IMR-90 (cell line): ENCODE results near the gene NAALAD2. TPM values are rescaled to one million over a fixed set of nuclear protein-coding genes. Genes with fewer than 3 reads are reported as not detected.
"Not testable (repeated sequence)": the region's sequence is repeated elsewhere in the genome, so short reads cannot be mapped to it uniquely, and the experiment has no call there.

Experiments
- ATAC-seq: fragments of 200-7000 bp; cut with Tn5 transposase; 2 replicates; pipeline ENCODE4 v1.9.1; 2020; ENCODE audit warnings: low read depth, mild to moderate bottlenecking, moderate library complexity
- BruUV-seq: library from RNA; stranded (reverse); fragments of 400-500 nt; replicated peaks from 2 replicates; lab custom pipeline; 2021; lab: Mats Ljungman, UMichigan
- CTCF ChIA-PET: fragments of 300-600 bp; formaldehyde crosslinking; extraction: SDS; loops from one replicate; lab custom pipeline; 2021; ENCODE audit warnings: antibody characterized with exemption; lab: Yijun Ruan, JAX
- POLR2A ChIA-PET: fragments of 300-600 bp; sonication (Branson Sonifier 250); formaldehyde crosslinking; loops from one replicate; lab custom pipeline; 2022; ENCODE audit warnings: antibody characterized with exemption; ENCODE audit not compliant: unreplicated experiment; lab: Charles Lee
- DNase-seq: peaks from one replicate; pipeline ENCODE4 v3.0.0; 2013
- H2AFZ ChIP-seq: replicated peaks from 2 replicates; pipeline ENCODE3; 2013; ENCODE audit warnings: low read length, mild to moderate bottlenecking; ENCODE audit not compliant: poor library complexity
- H2AK5ac ChIP-seq: 2 replicates; pipeline ENCODE4 v1.6.1; 2013; ENCODE audit warnings: low read depth, low read length, inconsistent platforms
- H2AK9ac ChIP-seq: replicated peaks from 2 replicates; pipeline ENCODE3; 2013; ENCODE audit warnings: mild to moderate bottlenecking, low read depth, low read length, moderate library complexity; ENCODE audit not compliant: poor library complexity
- H2BK120ac ChIP-seq: 2 replicates; pipeline ENCODE4 v1.6.1; 2013; ENCODE audit warnings: low read depth, low read length, inconsistent platforms
- H2BK15ac ChIP-seq: 3 replicates; pipeline ENCODE4 v1.6.1; 2013; ENCODE audit warnings: low read depth, low read length, inconsistent platforms
- H2BK20ac ChIP-seq: 2 replicates; pipeline ENCODE4 v1.6.1; 2013; ENCODE audit warnings: low read depth, mild to moderate bottlenecking, inconsistent platforms, low read length, moderate library complexity
- H2BK5ac ChIP-seq: 2 replicates; pipeline ENCODE4 v1.6.1; 2013; ENCODE audit warnings: mild to moderate bottlenecking, low read depth, low read length, inconsistent platforms; ENCODE audit not compliant: poor library complexity, severe bottlenecking
- H3K14ac ChIP-seq: replicated peaks from 2 replicates; pipeline ENCODE4 v1.6.1; 2013; ENCODE audit warnings: low read depth, low read length, inconsistent platforms
- H3K18ac ChIP-seq: 2 replicates; pipeline ENCODE4 v1.6.1; 2013; ENCODE audit warnings: low read depth, low read length, control low read depth
- H3K23ac ChIP-seq: 2 replicates; pipeline ENCODE4 v1.6.1; 2013; ENCODE audit warnings: low read depth, low read length, inconsistent platforms
- H3K27ac ChIP-seq: 2 replicates; pipeline ENCODE4 v1.5.1; 2013; ENCODE audit warnings: mild to moderate bottlenecking, control low read depth, low read length; ENCODE audit not compliant: insufficient read depth
- H3K27me3 ChIP-seq: 2 replicates; pipeline ENCODE4 v1.6.1; 2013; ENCODE audit warnings: low read length; ENCODE audit not compliant: control insufficient read depth, insufficient read depth
- H3K36me3 ChIP-seq: 2 replicates; pipeline ENCODE4 v1.6.1; 2013; ENCODE audit warnings: low read length, mixed read lengths; ENCODE audit not compliant: control insufficient read depth, insufficient read depth
- H3K4ac ChIP-seq: 2 replicates; pipeline ENCODE4 v1.6.1; 2013; ENCODE audit warnings: low read depth, low read length, inconsistent platforms
- H3K4me1 ChIP-seq: 2 replicates; pipeline ENCODE4 v1.6.1; 2013; ENCODE audit warnings: low read length, mixed read lengths; ENCODE audit not compliant: control insufficient read depth, insufficient read depth
- H3K4me2 ChIP-seq: 2 replicates; pipeline ENCODE4 v1.6.1; 2013; ENCODE audit warnings: low read depth, mild to moderate bottlenecking, control low read depth, low read length, moderate library complexity
- H3K4me3 ChIP-seq: 2 replicates; pipeline ENCODE4 v1.5.1; 2013; ENCODE audit warnings: low read depth, mild to moderate bottlenecking, control low read depth, low read length, moderate library complexity; ENCODE audit not compliant: insufficient read depth
- H3K56ac ChIP-seq: 2 replicates; pipeline ENCODE4 v1.6.1; 2013; ENCODE audit warnings: low read length, inconsistent platforms; ENCODE audit not compliant: insufficient read depth; ENCODE audit errors: extremely low read depth
- H3K79me1 ChIP-seq, 2 experiments: 2 replicates each; pipeline ENCODE4 v1.6.1; 2013; ENCODE audit warnings: low read length in 2 of 2, inconsistent platforms in 1 of 2, low read depth in 1 of 2
- H3K9ac ChIP-seq: 2 replicates; pipeline ENCODE4 v1.6.1; 2013; ENCODE audit warnings: low read depth, low read length, control low read depth
- H3K9me1 ChIP-seq: 2 replicates; pipeline ENCODE4 v1.6.1; 2013; ENCODE audit warnings: low read length, inconsistent platforms; ENCODE audit not compliant: insufficient read depth
- H3K9me3 ChIP-seq: 2 replicates; pipeline ENCODE4 v1.6.1; 2013; ENCODE audit warnings: low read length; ENCODE audit not compliant: control insufficient read depth, insufficient read depth
- H4K20me1 ChIP-seq: 2 replicates; pipeline ENCODE4 v1.6.1; 2013; ENCODE audit warnings: low read length, inconsistent platforms; ENCODE audit not compliant: insufficient read depth
- H4K5ac ChIP-seq: 2 replicates; pipeline ENCODE4 v1.6.1; 2013; ENCODE audit warnings: mild to moderate bottlenecking, low read depth, low read length, control low read depth
- H4K8ac ChIP-seq, 2 experiments: 2 replicates each; pipeline ENCODE4 v1.6.1; 2013; ENCODE audit warnings: low read depth in 2 of 2, low read length in 2 of 2, control low read depth in 1 of 2, inconsistent platforms in 1 of 2
- H4K91ac ChIP-seq: 2 replicates; pipeline ENCODE4 v1.6.1; 2013; ENCODE audit warnings: low read depth, low read length, inconsistent platforms; ENCODE audit not compliant: insufficient read depth
- WGBS, 2 experiments: methylation state at CpG; one replicate each; pipeline versions ENCODE4 v1.1.5 to v1.1.7; 2013; ENCODE audit warnings: missing lambda C conversion rate in 2 of 2; ENCODE audit not compliant: insufficient read length in 1 of 2; ENCODE audit errors: extremely low coverage in 2 of 2; 5-methylcytosine and 5-hydroxymethylcytosine counted together
- dilution Hi-C: fragments of 300-500 bp; cut with HindIII; formaldehyde crosslinking; loops from one replicate; pipeline ENCODE4 v1.14.3; 2018; ENCODE audit warnings: low sequenced_read_pairs; ENCODE audit not compliant: unreplicated experiment
- in situ Hi-C: fragments of 300-500 bp; cut with MboI; formaldehyde crosslinking; loops from 3 replicates; pipeline ENCODE4 v1.14.3; 2019; ENCODE audit warnings: low sequenced_read_pairs, inconsistent platforms, mixed read lengths
- intact Hi-C: fragments of 100-400 bp; cut with micrococcal nuclease; formaldehyde crosslinking; loops from 2 replicates; pipeline ENCODE4 v1.10.0; 2022
- polyA plus RNA-seq, 3 experiments: library from polyadenylated mRNA; depleted of rRNA; stranded (reverse); fragments of >200 nt; gene quantifications; 2 replicates each; pipeline ENCODE4 v1.2.3, GENCODE V29; 2012; ENCODE audit warnings: low replicate concordance in 1 of 3
- total RNA-seq: library from RNA; depleted of rRNA; stranded (reverse); fragments of >200 nt; gene quantifications from 2 replicates; pipeline ENCODE4 v1.2.3, GENCODE V29; 2012

NAALAD2 gene
- total and polyA plus RNA-seq, 2 of the 4 experiments (the other 2 are of a cell fraction): under 0.01 to 0.09 TPM

DNA sequence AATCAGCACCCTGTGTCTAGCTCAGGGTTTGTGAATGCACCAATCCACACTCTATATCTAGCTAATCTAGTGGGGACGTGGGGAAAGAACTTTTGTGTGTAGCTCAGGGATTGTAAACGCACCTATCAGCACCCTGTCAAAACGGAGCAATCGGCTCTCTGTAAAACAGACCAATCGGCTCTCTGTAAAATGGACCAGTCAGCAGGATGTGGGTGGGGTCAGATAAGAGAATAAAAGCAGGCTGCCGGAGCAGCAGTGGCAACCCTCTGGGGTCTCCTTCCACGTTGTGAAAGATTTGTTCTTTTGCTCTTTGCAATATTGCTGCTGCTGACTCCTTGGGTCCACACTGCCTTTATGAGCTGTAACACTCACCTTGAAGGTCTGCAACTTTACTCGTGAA, 33.2 kb downstream of the NAALAD2 start:
- H2AFZ ChIP-seq, H3K9me3 ChIP-seq, CTCF ChIA-PET, H3K56ac ChIP-seq, H3K36me3 ChIP-seq, H3K27me3 ChIP-seq, DNase-seq, H2AK9ac ChIP-seq, H3K9me1 ChIP-seq, H3K4me1 ChIP-seq, H3K79me1 ChIP-seq, H2AK5ac ChIP-seq, H4K5ac ChIP-seq, H3K4me2 ChIP-seq, intact Hi-C loops, H2BK5ac ChIP-seq, POLR2A ChIA-PET, H4K8ac ChIP-seq, H2BK15ac ChIP-seq, H4K20me1 ChIP-seq, H3K18ac ChIP-seq, H2BK20ac ChIP-seq, H3K23ac ChIP-seq, H3K14ac ChIP-seq, dilution Hi-C loops, H3K27ac ChIP-seq, H2BK120ac ChIP-seq, in situ Hi-C loops, H3K4me3 ChIP-seq, ATAC-seq, H3K9ac ChIP-seq, BruUV-seq, H4K91ac ChIP-seq, H3K4ac ChIP-seq: not testable (repeated sequence)
- WGBS, 2 experiments: 90% methylated on average over 2 of the region's 8 CpGs; no CpG with 5 or more reads in 1 of the 2 experiments
